ENCODE data around the gene ATP9A.
"Not testable (repeated sequence)": the region's sequence is repeated elsewhere in the genome, so short reads cannot be mapped to it uniquely, and the experiment has no call there.

The ATP9A gene

GRCh38 chr20:51796340-51796739 lies 28.1 kb upstream of the ATP9A start:
- DNase-seq (ENCODE audit: low read depth) = no peak

DNA sequence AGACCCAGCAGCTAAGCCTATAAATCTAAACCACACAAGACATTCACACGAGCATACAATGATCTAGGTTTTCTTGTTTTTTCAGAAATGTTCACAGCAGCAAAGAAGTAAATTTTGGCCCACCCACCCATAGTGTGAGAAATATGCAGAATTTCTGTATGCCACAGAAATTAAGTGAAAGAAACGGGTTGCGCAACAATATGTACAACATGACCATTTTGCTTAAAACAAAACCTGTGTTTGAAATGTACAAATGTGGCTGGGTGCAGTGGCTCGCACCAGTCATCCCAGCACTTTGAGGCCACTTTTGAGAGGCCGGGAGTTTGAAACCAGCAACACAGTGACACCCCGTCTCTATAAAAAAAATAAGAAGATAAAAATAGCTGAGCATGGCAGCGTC lies 24.8 kb upstream of the ATP9A start:
- no peak for DNase-seq (ENCODE audit: low read depth)

- no peak for DNase-seq (ENCODE audit: low read depth)
These were observed 23.4 kb upstream of the ATP9A start for GRCh38 chr20:51791626-51792025.

DNA sequence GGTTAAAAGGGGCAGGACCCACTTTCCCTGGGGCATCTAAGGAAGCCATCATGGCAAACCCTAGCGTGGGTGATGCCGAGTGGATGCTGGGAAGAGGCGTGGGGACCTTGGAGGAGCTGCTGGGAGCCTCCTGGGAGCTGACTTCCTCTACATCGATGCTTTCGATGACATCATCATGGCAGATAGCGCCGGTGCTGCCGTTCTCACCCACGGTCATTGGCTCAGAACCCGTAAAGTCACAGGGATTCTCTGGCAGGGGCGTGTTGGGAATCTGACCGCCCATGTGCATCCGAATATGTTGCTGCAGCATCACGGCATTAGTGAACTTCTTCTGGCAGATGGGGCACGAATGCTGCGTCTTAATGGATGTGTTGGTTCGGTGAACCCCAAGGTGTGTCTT lies 22.1 kb upstream of the ATP9A start:
- DNase-seq (ENCODE audit: low read depth) = no peak

GRCh38 chr20:51789434-51789833 lies 21.2 kb upstream of the ATP9A start:
- DNase-seq (ENCODE audit: low read depth) = no peak

DNA sequence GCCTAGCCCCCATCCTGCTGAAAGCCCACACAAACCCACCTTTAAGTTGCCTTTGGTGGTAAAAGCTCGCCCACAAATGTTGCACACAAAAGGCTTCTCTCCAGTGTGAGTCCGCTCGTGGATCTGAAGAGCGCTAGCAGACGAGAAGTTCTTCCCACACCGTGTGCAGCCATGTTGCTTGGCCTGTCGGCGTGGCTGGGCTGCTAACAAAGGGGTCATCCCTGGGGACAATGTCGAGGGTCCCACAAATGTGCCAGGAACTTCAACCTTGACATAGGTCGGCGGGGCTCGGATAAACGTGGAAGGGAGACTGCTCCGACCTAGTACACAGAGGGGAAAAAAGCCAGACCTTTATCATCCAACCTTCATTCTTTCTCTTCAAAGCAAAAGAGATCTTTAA lies 20.6 kb upstream of the ATP9A start:
- no peak for DNase-seq (ENCODE audit: low read depth)

- no peak for DNase-seq (ENCODE audit: low read depth)
These were observed 16.1 kb upstream of the ATP9A start for GRCh38 chr20:51784299-51784698.

DNA sequence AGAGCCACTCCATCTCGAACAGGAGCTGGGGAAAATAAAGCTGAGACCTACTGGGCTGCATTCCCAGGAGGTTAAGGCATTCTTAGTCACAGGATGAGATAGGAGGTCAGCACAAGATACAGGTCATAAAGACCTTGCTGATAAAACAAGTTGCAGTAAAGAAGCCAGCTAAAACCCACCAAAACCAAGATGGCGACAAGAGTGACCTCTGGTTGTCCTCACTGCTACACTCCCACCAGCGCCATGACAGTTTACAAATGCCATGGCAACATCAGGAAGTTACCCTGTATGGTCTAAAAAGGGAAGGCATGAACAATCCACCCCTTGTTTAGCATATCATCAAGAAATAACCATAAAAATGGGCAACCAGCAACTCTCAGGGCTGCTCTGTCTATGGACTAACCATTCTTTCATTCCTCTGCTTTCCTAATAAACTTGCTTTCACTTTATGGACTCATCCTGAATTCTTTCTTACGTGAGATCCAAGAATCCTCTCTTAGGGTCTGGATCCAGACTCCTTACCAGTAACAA lies 10.1 kb upstream of the ATP9A start:
- not testable (repeated sequence) for DNase-seq (ENCODE audit: low read depth)

DNA sequence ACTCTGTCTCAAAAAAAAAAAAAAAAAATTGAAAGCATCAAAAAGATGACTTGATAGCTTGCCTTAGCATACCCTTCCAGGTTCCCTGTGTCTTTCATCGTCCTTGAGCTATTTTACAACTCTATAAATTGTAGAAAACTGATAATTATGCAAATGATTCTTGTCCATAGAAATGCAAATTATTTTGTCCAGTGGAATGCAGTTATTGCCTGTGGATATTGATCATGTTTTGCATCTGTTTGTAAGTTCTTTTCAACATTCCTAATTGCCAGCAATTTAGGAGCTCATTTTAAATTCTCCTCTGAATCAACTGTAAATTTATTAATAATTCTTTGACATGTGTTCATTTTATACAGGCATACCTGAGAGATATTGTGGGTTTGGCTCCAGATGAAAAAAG lies 7.1 kb upstream of the ATP9A start:
- DNase-seq (ENCODE audit: low read depth) = no peak

DNA sequence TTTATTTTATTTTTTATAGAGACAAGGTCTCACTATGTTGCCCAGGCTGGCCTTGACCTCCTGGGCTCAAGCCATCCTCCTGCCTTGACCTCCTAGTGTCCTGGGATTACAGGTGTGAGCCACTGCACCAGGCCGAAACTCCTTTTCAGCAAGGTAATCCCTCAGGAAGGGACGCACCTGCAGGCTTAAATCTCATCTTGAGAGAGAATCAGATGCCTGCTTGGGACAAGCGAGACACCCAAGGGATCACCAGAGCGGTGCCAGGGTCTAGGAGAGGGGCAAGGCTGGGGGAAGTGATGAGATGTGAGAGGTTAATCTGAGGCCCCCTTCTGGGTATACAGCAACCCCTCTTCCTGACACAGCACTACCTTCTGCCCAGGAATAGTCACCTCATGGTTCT lies 4.0 kb upstream of the ATP9A start:
- no peak for DNase-seq (ENCODE audit: low read depth)

GRCh38 chr20:51769976-51770615 lies 1.9 kb upstream of the ATP9A start:
- DNase-seq (ENCODE audit: low read depth) = no peak

- no peak for DNase-seq (ENCODE audit: low read depth)
These were observed 748 bp upstream of the ATP9A start for GRCh38 chr20:51768759-51769517.

- DNase-seq (ENCODE audit: low read depth) = no peak
These were observed 960 bp downstream of the ATP9A start for GRCh38 chr20:51766994-51767866.

DNA sequence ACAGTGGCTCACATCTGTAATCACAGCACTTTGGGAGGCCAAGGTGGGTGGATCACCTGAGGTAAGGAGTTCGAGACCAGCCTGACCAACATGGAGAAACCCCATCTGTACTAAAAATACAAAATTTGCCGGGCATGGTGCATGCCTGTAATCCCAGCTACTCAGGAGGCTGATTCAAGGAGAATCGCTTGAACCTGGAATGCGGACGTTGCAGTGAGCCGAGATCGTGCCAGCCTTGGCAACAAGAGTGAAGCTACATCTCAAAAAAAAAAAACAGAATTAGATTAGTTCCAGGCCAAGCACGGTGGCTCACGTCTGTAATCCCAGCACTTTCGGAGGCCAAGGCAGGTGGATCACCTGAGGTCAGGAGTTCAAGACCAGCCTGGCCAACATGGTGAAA lies 2.8 kb downstream of the ATP9A start:
- DNase-seq (ENCODE audit: low read depth) = not testable (repeated sequence)

GRCh38 chr20:51763965-51764602 lies 4.1 kb downstream of the ATP9A start:
- no peak for DNase-seq (ENCODE audit: low read depth)

DNA sequence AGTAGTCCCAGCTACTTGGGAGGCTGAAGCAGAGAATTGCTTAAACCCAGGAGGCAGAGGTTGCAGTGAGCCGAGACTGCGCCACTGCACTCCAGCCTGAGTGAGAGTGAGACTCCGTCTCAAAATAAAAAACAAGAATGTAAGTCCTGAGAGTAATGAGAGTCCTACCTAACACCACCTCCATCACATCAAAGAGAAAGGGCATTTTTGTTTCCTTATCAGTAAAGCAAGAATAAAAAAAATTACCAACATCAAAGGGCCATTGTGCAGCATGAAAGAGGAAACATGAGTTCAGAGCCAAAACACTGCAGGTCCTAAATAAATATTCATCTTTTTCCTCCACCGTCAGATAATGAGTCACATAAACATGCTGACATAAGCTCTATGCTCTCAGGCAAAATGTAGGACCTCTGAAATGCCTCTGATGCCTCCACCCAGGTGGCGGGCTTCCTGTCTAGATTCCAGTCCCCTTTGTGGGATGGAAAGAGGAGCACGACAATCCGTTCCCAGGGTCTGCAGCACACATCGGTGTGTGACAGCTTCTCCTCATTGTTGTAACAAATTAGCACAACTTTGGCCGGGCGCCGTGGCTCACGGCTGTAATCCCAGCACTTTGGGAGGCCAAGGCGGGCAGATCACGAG lies 7.2 kb downstream of the ATP9A start:
- no peak for DNase-seq (ENCODE audit: low read depth)

DNA sequence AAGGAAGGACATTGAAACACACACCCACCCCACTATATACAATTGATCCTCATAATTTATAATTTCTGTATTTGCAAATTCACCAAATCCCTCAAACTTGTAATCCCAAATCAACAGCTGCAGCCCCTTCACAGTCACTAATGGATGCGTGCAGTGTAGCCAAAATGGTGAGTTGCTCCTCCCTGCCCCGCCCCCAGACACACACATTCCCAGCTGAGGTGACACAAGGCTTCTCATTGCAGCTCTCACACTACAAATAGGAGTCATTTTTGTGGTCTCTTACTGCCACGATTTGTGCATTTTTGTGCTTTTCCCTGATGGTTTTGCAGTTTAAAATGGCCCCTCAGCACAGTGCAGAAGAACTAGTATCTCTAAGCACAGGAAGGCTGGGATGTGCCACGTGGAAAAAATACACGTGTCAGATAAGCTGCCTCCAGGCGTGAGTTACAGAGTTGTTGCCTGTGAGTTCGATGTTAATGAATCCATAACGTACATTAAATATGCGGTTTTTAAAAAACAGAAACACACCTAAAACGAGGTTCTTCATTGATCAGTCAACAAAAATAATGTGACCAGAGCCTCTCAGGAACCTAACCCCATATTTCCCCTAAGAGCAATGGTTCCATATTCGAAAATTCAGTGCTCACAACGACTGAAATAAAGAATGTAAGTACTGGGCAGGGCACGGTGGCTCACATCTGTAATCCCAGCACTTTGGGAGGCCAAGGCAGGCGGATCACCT lies 8.2 kb downstream of the ATP9A start:
- no peak for DNase-seq (ENCODE audit: low read depth)

- DNase-seq (ENCODE audit: low read depth) = no peak
These were observed 9.1 kb downstream of the ATP9A start for GRCh38 chr20:51758978-51759544.

DNA sequence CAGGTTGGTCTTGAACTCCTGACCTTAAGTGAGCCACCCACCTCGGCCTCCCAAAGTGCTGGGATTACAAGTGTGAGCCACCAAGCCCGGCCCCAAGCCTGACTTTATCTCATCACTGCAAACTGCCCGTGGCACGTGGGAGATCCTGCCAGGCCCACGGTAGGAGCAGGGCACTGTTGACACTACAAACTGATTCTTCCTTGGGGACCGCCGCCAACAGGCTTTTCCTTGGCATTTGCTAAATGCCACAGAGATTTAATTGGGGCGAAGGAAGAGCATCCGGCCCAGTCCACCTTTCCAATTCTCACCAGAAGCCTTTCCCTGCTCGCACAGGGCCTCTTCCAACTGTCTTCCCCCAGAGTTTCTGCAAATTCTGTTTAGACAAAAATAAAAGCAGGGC lies 11.0 kb downstream of the ATP9A start:
- DNase-seq (ENCODE audit: low read depth) = no peak

DNA sequence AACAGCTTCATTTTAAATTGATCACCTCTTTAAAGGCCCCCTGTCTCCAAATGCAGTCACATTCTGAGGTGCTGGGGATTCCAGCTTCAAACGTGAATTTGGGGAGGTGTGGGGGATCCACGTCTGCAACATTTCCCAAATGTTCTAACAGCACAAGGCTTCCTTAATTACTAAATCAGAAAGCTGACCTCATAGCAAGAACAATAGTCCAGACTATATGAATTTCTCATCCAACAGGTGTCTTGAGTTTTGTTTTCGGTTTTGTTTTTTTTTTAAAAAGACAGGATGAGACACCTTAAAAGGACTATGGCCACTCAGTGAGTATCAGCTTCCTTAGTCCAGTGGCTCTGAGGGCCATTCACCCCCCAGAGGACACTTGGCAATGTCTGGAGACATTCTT lies 11.5 kb downstream of the ATP9A start:
- DNase-seq (ENCODE audit: low read depth) = no peak

DNA sequence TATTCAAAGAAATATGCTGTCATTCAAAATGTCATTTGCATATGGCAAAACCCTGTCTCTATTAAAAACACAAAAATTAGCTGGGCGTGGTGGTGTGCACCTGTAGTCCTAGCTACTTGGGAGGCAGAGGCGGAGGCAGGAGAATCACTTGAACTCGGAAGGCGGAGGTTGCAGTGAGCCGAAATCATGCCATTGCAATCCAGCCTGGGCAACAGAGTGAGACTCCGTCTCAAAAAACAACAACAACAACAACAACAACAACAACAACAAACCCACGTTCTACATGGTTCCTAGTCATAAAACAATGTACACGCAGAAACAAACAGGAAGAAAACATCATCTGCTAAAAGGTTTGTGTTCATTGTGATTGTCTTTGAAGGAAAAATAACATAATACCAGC lies 15.0 kb downstream of the ATP9A start:
- DNase-seq (ENCODE audit: low read depth) = not testable (repeated sequence)
